GM18502 (cell line): Measurements from ENCODE around the gene BCL6B.
A peak's percentile ranks its signal among the peaks of the same experiment; 100 is the strongest.

Source experiments
- ATAC-seq: cut with Tn5 transposase; IDR thresholded peaks from one replicate; pipeline ENCODE4 v1.9.1; 2021; ENCODE audit warnings: mild to moderate bottlenecking; ENCODE audit not compliant: unreplicated experiment, poor library complexity

Gene BCL6B

DNA sequence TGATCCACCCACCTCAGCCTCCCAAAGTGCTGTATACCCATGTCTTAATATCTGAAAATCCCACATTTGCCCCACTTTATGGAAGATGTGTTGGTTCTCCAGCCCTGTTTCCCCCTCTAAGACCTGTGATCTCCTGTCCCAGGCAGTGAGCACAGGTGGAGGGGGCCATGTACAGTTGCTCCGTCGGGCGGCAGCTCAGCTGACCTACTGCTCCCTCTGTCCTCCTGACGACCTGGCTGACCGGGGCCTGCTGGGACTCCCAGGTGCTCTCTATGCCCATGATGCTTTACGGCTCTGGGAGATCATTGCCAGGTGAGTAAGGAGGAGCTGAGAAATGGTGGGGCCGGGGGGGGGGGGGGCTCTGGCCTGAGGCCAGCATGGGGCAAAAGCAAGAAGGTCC is 17.1 kb upstream of the BCL6B start:
- no peak for ATAC-seq

DNA sequence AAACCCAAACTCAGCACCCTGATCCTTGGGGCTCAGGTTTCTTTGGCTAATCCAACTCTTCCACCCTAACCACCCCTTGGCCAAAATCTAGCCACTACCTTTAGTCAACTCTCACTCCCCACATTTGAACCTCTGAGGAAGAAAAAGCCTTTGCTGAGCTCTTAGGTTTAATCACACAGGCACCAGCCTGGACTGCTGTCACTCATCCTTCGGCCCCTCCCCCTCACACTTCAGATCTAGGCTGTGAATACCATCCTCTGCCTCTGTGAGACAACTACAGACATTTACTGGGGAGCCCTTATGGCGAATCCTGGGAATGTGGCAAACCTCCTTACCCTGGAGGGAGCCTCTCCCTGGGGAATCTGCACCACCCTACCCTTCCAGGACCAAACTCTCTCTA is 15.7 kb upstream of the BCL6B start:
- no peak for ATAC-seq

- no peak for ATAC-seq
These were observed 12.3 kb upstream of the BCL6B start for GRCh38 chr17:7010523-7010922.

- ATAC-seq = no peak
These were observed 11.4 kb upstream of the BCL6B start for GRCh38 chr17:7011415-7011814.

GRCh38 chr17:7011942-7012254 is 11.0 kb upstream of the BCL6B start:
- ATAC-seq = no peak

GRCh38 chr17:7014261-7014994 is 8.4 kb upstream of the BCL6B start:
- peak; percentile 73 for ATAC-seq

GRCh38 chr17:7014995-7015958 is 7.6 kb upstream of the BCL6B start:
- ATAC-seq = peak; percentile 16

- no peak for ATAC-seq
These were observed 6.4 kb upstream of the BCL6B start for GRCh38 chr17:7016418-7016817.

GRCh38 chr17:7016886-7017826 is 5.7 kb upstream of the BCL6B start:
- no peak for ATAC-seq

DNA sequence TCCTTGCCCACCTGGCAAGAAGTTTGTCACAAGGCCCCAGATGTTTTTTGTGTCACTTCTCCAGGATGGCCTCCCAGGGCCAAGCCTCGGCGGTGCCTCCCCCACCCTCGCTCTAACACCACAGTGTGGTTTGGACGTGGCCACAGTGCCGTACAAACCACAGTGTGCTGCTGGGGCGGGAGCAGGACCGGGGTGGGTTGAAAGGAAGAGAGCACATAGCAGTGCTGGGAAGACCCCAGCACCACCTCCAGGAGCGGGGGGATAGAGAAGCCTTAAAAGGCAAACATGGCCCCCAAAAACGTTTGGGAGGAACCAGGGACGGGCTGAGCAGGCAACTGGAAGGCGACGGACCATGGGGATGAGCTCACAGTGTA is 5.0 kb upstream of the BCL6B start:
- ATAC-seq = no peak

DNA sequence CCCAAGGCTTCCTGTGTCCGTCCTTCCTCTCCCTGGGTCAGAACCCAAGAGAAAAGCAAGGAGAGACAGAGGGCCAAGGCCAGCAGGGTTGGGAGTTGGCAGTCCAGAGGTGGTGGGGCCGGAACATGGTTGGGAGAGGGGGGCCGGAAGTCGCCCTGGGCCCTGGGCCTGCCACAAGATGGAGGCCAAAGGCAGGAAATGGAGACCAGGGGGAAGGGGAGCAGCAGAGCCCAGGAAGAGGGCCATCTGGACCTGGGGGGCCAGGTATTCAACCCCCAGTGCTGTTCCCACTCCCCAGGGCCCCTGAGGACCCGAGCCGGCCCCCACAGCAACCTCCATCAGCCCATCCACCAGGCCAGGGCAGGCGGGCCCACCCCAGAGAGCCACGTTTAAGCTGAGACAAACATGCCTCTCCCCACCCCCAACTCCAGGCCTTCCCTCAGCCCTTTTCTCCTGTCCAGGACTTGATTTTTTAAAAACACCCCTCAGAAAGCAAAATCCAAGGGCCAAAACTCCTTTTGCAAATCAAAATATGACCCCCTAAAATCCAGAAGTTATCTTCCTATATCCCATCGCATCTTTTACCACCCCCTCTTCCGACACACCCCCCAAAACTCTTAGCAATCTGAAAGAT is 4.4 kb upstream of the BCL6B start:
- no peak for ATAC-seq

DNA sequence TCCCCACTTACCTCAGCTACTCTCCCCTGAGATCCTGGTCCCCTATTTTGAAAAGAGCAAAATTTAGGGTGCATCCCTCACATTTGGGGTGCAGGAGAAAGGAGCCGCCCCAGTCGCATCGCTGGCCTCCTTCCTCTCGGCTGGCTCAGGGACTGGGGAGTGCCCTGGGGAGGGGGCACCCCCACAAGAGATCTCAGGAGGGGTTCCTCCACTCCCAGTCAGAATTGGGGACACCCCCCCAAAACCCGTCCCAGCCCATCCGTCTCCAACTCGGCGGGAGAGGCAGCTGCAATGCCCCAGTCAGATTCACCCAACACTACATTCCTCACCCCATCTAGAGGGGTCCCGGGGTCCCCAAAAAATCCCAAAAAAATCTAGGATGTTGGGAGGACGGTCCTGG is 3.5 kb upstream of the BCL6B start:
- ATAC-seq = no peak

GRCh38 chr17:7019839-7020519 is 2.9 kb upstream of the BCL6B start:
- ATAC-seq = no peak

DNA sequence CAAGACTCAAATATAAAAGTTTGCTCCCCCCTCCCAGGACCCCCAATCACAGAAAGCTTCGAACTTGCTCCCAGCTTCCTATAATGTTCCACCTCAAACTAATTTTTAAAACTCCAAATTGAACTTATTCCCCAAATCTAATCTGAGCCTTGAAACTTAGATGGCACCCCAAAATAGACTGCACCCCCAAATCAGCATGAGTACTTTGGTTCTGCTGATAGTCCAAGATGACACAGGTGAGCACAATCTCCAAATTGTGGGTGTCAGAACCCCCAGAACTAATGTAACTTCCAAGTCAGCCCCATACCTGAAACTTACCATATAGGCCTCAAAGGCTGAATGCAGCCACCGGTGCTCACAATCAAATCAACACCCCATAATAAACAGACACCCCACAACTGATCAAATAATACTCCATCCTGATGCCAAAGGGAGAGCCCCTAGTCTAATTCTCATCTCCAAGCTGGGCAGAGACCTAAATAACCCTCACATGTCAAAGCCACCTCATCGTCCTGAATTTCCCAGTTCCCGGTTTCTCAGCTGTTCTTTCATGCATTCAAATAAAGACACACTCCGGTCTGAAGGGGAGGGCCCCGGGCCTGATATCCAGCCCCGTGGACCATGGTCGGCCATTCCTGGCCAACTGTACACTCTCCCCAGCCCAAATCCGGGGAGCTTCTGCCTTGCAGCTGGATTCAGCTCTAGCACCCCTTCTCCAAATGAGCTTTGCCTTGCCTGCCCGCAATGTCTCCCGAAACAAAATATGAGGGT is 1.8 kb upstream of the BCL6B start:
- ATAC-seq = no peak

GRCh38 chr17:7021993-7022778 is 664 bp upstream of the BCL6B start:
- ATAC-seq = peak; percentile 66

DNA sequence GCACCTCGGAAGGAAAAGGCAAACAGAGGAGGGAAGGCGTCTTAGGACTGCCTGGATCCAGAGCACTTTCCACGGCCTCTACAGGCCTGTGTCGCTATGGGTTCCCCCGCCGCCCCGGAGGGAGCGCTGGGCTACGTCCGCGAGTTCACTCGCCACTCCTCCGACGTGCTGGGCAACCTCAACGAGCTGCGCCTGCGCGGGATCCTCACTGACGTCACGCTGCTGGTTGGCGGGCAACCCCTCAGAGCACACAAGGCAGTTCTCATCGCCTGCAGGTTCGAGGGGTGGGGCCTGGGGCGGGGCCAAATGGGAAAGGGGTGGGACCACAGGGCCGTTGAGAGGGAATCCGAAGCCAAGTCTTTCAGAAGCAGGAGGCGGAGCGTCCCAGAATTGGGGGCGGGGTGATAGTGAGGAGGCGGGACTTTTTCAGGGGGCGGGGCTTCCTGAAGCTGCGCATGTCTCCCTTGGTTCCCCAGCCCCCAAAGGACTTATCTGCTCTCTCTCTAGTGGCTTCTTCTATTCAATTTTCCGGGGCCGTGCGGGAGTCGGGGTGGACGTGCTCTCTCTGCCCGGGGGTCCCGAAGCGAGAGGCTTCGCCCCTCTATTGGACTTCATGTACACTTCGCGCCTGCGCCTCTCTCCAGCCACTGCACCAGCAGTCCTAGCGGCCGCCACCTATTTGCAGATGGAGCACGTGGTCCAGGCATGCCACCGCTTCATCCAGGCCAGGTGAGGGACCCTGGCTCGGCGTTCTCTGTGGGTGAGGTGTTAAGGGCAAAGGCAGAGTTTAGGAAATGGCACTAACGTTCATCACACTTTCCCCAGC is 939 bp downstream of the BCL6B start:
- ATAC-seq = no peak

DNA sequence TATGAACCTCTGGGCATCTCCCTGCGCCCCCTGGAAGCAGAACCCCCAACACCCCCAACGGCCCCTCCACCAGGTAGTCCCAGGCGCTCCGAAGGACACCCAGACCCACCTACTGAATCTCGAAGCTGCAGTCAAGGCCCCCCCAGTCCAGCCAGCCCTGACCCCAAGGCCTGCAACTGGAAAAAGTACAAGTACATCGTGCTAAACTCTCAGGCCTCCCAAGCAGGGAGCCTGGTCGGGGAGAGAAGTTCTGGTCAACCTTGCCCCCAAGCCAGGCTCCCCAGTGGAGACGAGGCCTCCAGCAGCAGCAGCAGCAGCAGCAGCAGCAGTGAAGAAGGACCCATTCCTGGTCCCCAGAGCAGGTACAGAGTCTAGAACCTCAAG is 1.5 kb downstream of the BCL6B start:
- ATAC-seq = no peak
